HG02870 (cell line): ENCODE results near the gene LAMC3.
"Not testable (repeated sequence)": the region's sequence is repeated elsewhere in the genome, so short reads cannot be mapped to it uniquely, and the experiment has no call there.

Experiments used
- ATAC-seq: cut with Tn5 transposase; IDR thresholded peaks from one replicate; pipeline ENCODE4 v1.9.1; 2021; ENCODE audit warnings: mild to moderate bottlenecking, moderate library complexity; ENCODE audit not compliant: unreplicated experiment

Gene LAMC3

DNA sequence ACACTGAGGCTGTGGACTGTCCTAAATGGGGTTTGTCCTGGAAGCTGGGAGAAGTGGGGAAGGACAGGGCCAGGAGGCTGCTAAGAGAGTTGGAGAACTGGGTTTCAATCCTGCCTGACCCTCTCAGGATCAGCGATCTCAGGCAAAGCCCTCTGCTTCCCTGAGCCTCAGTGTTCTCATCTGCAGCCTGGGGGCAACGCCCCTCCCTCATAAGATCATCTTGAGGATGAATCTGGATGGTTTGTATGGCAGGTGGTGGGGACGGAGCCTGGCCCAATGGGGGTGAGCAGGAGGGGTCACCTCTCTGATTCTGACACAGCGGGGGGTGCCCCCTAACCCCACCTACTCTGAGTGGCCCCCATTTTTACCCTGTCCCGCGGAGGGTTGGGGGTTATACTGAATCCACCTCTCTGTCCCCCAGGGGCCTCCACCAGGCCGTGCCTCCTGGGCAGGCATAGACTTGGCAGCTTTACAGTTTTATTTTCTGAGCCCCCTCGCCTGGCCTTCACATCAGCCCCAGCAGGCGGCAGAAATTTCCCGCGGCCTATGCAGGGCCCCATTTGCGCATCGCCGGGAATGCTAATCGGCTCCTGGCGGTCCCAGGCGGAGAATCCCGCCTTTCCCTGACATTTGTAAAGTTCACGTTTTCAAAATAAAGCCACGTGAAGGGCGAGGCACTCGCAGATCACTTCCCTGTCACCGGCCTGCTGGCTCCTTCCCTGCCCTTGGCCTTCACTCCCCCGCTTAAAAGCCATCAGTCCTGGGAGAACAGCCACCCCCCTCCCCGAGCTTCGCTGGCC is 17.8 kb upstream of the LAMC3 start:
- no peak for ATAC-seq

DNA sequence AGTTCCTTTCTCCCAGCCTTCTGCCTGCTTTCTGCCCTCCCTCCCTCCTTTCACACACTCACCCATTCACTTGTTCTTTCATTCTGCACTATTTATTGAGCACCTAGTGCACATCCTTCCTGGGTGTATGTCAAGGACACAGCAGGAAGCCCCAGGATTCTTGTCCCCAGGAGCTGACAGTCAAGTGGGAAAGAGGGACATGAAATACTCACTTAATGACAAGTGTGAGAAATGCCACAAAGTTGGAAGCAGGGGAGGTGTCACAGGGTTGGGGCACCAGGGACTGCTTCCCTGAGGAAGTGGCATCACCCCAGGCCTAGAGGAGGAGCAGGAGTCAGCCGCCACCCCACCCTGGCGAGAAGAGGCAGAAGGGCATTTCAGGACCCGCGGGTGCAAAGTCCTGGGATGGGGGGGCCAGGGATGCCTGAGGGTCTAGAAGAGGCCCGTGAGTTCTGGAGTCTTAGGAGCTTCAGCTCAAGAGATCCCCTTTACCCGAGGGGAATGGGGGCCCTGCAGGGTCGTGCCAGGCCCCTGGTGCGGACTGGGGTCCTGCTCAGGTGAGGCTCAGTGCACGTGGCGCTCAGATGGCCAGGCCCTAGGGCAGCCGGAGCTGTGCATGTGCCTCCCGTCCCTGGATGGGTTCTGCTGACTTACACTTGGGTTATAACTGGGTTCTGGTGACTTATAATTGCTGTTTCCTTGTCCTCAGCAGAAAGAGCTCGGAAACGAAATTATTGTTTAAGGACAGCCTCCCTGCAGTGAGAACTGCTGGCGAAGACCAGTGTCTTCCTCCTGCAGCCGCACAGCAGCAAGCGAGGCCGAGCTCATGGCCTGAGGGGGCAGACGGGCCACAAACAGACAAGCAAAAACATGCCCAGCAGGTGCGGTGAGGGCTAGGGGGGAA is 16.9 kb upstream of the LAMC3 start:
- no peak for ATAC-seq

GRCh38 chr9:130992682-130993032 is 16.3 kb upstream of the LAMC3 start:
- ATAC-seq: no peak

DNA sequence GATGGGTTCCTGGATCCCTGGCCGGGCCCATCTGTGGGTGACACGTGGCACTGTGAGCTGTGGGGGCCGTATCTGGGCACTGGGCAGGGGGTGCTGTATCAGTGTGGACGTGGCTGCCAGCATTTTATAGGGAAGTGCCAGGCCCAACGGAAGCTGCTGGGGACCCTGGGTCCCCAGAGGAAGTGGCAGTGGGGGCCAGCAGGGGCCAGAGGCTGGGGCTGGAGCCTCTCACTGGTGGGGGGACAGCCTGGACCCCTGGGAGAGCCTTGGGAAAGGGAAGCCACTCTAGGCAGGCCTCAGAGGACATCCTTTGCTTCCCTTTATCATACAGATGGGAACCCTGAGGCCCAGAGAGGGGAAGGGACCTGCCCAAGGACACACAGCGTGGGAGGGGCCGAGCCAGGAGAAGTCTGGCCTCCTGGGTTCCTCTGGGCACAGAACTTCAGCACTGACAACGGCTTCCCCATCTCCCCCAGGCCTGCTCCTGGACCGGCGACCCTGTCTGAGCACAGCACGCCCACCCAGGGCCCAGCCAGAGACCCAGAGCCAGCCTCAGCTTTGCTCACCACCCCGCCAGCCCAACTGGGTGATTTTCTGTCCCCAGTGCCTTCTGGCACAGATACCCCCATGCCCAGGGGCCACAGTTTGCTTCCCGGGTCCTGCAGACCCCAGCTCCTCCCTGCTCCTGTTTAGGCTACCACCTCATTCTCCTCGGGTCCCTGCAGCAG is 15.5 kb upstream of the LAMC3 start:
- ATAC-seq: no peak

GRCh38 chr9:130994135-130995085 is 14.6 kb upstream of the LAMC3 start:
- no peak for ATAC-seq

DNA sequence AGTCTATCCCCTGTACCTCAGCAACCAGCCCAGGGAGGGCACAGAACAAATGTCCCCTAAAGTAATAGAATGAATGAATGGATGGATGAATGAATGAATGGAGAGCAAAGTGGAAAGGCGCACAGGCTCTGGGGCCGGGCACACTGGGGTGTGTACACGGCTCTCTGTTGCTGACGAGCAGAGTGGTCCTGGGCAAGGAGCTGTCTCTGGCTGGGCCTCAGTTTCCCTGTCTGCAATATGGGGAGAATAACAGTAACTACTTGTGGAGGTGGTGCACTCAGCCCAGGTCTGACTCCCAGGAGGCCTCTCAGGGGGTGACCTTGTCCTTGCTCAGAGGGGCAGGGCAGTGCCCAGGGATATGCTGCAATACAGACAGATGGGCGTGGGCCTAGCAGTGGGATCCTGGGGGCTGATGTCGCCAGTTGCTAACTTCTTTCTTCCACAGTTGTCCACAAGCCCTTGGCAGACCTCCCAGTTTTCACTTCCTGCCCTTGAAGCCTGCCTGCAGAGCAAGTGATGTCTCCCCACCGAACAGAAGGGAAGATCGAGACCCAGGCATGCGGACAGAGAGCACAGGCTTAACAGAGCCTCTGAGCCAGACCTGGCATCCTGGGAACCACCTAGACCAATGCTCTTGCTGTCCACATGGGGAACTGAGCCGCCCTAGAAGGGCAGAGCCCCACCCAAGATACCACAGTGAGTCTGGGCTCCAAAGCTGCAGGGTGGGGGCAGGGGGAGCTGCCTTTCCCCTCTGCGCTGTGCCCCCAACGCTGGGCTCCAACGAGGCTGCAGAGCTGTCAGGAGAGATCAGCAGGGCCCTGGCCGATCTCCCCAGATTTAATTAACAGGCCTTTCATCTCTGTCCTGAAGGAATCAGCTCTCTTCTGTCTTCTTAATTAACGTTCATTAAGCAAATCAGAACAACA is 13.6 kb upstream of the LAMC3 start:
- ATAC-seq: no peak

DNA sequence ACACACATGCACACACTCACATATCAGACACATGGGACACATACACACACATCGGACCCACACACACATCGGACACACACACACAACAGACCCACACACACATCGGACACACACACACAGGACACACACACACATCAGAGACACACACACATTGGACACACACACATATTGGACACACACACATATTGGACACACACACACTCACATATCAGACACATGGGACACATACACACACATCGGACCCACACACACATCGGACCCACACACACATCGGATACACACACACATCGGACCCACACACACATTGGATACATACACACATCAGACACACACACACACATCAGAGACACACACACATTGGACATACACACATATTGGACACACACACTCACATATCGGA is 12.8 kb upstream of the LAMC3 start:
- no peak for ATAC-seq

DNA sequence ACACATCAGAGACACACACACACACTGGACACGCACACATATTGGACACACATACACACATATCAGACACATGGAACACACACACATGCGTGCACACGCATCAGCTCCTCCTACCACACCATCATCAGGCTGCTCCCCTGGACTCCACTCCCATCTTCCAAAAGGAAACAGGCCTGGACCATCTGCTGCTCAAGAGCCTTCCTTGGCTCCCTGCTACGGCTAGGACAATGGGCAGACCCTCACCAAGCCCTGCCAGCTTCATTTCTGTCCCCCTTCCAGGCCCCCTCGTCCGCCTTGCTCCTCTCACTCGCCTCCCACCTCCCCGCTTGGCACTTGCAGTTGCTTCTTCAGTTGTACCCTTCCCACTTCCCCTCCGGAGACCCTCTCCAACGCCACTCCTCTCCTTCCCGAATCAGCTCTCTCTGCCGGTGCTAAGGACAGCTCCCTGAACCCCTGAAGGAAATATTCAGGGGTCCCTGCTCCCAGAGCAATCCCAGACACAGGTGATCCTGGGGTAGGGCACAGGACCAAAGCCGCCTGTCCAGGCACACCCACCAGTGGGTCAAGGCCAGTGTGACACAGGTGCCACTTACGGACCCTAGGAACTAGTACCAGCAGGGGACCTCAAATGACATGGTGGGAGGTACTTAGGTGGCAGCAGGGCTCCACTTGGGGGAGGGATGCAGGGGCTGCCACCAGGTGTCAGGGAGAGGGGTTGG is 12.1 kb upstream of the LAMC3 start:
- ATAC-seq: no peak

GRCh38 chr9:130997395-130997684 is 11.6 kb upstream of the LAMC3 start:
- no peak for ATAC-seq

GRCh38 chr9:130997925-130998596 is 10.9 kb upstream of the LAMC3 start:
- no peak for ATAC-seq

DNA sequence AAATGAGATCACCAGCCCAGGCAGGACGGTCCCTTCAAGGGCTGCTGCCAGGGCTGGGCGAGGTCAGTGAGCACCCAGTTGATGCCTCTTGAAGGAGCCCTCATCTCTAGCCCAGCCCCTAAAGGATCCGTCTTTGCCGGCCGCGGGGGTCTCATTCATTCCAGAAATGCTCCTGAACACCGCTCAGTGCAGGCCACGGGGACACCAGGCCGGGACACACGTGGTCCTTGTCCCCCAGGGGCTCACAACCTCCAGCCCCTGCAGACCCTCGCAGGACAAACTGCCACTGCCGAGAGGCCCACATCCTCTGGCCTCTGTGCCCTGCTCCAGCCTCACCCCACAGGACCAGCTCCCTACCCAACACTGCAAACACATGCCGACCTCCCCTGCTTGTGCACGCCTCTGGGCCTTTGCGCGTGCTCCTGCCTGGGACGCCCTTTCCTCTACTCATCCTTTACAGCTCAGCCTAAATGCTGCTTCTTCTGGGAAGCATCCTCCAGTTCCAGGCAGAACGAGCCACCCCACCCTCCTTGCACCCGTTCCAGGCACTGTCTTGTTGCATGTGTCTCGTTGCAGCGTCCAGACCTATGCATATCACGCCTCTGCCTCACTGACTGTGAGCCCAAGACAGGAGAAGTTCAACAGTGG is 10.3 kb upstream of the LAMC3 start:
- ATAC-seq: no peak

- ATAC-seq: no peak
Measured at GRCh38 chr9:130999245-130999623, 9.7 kb upstream of the LAMC3 start.

GRCh38 chr9:131000526-131000925 is 8.4 kb upstream of the LAMC3 start:
- not testable (repeated sequence) for ATAC-seq

GRCh38 chr9:131001021-131001420 is 8.0 kb upstream of the LAMC3 start:
- ATAC-seq: no peak

DNA sequence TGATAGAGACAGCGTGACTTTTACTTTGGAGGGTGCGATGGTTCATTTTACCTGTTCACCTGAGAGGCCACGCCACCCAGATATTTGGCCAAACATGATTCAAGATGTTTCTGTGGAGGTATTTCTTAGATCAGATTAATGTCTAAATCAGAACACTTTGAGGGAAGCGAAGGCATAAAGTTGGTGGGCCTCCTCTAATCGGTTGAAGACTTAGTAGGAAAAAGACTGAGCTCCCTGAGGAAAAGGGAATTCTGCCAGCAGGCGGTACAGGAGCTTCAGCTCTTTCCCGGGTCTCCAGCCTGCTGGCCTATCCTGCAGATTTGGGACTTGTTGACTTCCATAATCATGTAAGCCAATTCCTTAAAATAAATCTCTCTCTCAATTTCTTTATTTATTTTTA is 7.0 kb upstream of the LAMC3 start:
- ATAC-seq: no peak

DNA sequence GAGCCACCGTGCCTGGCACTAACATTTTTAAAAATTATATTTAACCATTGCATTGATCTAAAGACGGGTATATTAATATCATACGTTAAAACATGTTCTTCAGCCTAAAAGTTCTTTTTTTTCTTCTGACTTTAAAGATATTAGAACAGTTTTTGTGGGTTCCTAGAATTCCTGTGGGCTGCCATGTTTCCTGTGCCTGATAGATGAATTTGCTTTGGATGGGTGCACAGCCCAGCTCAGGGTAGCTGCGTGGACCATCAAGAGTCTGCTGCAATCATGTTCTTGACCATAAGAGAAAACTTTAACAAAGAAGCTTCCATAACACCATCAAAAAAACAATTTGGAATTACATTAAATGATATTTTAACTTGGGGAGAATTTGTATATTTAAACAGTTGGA is 2.4 kb upstream of the LAMC3 start:
- ATAC-seq: no peak

DNA sequence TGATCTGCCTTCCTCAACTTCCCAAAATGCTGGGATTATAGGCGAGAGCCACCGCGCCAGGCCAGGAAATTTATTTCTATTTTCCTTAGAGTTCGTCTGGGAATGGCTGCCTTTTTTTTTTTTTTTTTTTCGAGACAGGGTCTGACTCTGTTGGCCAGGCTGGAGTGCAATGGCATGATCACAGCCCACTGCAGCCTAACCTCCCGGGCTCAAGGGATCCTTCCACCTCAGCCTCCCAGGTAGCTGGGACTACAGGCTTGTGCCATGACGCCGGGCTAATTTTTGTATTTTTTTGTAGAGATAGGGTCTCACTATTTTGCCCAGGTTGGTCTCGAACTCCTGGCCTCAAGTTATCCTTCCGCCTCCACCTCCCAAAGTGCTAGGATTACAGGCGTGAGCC is 888 bp upstream of the LAMC3 start:
- ATAC-seq: no peak

GRCh38 chr9:131008563-131008908 is 438 bp upstream of the LAMC3 start:
- no peak for ATAC-seq
